ENCODE measurements around the gene PLCB3. TPM values are rescaled to one million over a fixed set of nuclear protein-coding genes. Genes with fewer than 3 reads are reported as not detected.

Gene PLCB3
- total and polyA plus RNA-seq, 2 experiments from 2014 or later, result 19.0 to 23.5 TPM

- Histone ChIP-seq H3K36me3 (replicated peaks; ENCODE audit: insufficient read depth, low read depth) (no peaks in the 10 kb centered on the region), H3K4me1 (ENCODE audit: insufficient read depth) (peaks cover 20% of the 10 kb centered on the region), H3K79me2 (no peaks in the 10 kb centered on the region), H2AFZ (no peak overlapping the region), H3K4me2 (no peak overlapping the region), H3K4me3 (no peak overlapping the region), H4K20me1 (ENCODE audit: insufficient read depth, poor library complexity, severe bottlenecking) (no peaks in the 10 kb centered on the region), H3K27me3 (peaks cover 78% of the 10 kb centered on the region), H3K9me3 (ENCODE audit: low read depth) (no peaks in the 10 kb centered on the region), H3K9me2 (replicated peaks; ENCODE audit: insufficient read depth) (no peaks in the 10 kb centered on the region), H3K27ac (no peak overlapping the region)
- no peak for DNase-seq (ENCODE audit: low spot score)
- TF ChIP-seq EZH2 (IDR thresholded peaks at IDR 0.05; ENCODE audit: borderline replicate concordance), result no peak
- TF ChIP-seq CTCF (IDR thresholded peaks at IDR 0.05; ENCODE audit: poor library complexity), result no peak
- WGBS (ENCODE audit: low lambda C conversion rate, missing lambda C conversion rate), result 82% methylated on average over 18 of the region's 18 CpGs
Observed at GRCh38 chr11:64297699-64298358, 46.5 kb downstream of the PLCB3 start.

GRCh38 chr11:64298966-64299846 lies 47.9 kb downstream of the PLCB3 start:
- DNase-seq (ENCODE audit: low spot score), result peak; percentile 53
- TF ChIP-seq EZH2phosphoT487 (IDR thresholded peaks at IDR 0.05; ENCODE audit: low read depth, severe bottlenecking, unreplicated experiment) (no peak), CTCF (IDR thresholded peaks at IDR 0.05; ENCODE audit: poor library complexity) (no peak), EZH2 (IDR thresholded peaks at IDR 0.05; ENCODE audit: borderline replicate concordance) (peak; percentile 36)
- H3K79me2 ChIP-seq, result no peaks in the 10 kb centered on the region
- H3K4me1 ChIP-seq (ENCODE audit: insufficient read depth), result peaks cover 24% of the 10 kb centered on the region
- no peak overlapping the region for H3K27ac ChIP-seq
- H3K36me3 ChIP-seq (replicated peaks; ENCODE audit: insufficient read depth, low read depth), result no peaks in the 10 kb centered on the region
- peak overlapping the region; percentile 84 for H2AFZ ChIP-seq
- peaks cover 64% of the 10 kb centered on the region for H3K27me3 ChIP-seq
- WGBS (ENCODE audit: low lambda C conversion rate, missing lambda C conversion rate), result 9% methylated on average over 50 of the region's 60 CpGs
- H3K9me2 ChIP-seq (replicated peaks; ENCODE audit: insufficient read depth), result no peaks in the 10 kb centered on the region
- peak overlapping the region; percentile 26 for H3K4me3 ChIP-seq
- no peaks in the 10 kb centered on the region for H4K20me1 ChIP-seq (ENCODE audit: insufficient read depth, poor library complexity, severe bottlenecking)
- peak overlapping the region; percentile 92 for H3K4me2 ChIP-seq
- no peaks in the 10 kb centered on the region for H3K9me3 ChIP-seq (ENCODE audit: low read depth)

GRCh38 chr11:64299847-64300648 lies 48.7 kb downstream of the PLCB3 start, which contains the start of gene CATSPERZ:
Gene CATSPERZ (plus strand): TSS chr11:64300358. CDS start chr11:64300411, 53 bp downstream.
- Histone ChIP-seq H3K9me2 (replicated peaks; ENCODE audit: insufficient read depth) (no peaks in the 10 kb centered on the region), H3K4me3 (peak within 1 kb of the TSS; percentile 26), H3K27me3 (peaks cover 57% of the 10 kb centered on the region), H2AFZ (peak within 1 kb of the TSS; percentile 84), H3K4me2 (peak within 1 kb of the TSS; percentile 92), H3K36me3 (replicated peaks; ENCODE audit: insufficient read depth, low read depth) (no peaks in the 10 kb centered on the region), H4K20me1 (ENCODE audit: insufficient read depth, poor library complexity, severe bottlenecking) (no peaks in the 10 kb centered on the region), H3K4me1 (ENCODE audit: insufficient read depth) (peaks cover 24% of the 10 kb centered on the region), H3K9me3 (ENCODE audit: low read depth) (no peaks in the 10 kb centered on the region), H3K27ac (no peak within 1 kb of the TSS), H3K79me2 (no peaks in the 10 kb centered on the region)
- DNase-seq (ENCODE audit: low spot score), result no peak
- 32% methylated on average over 28 of the region's 54 CpGs for WGBS (ENCODE audit: low lambda C conversion rate, missing lambda C conversion rate)
- TF ChIP-seq CTCF (IDR thresholded peaks at IDR 0.05; ENCODE audit: poor library complexity) (peak; percentile 5), EZH2 (IDR thresholded peaks at IDR 0.05; ENCODE audit: borderline replicate concordance) (no peak), EZH2phosphoT487 (IDR thresholded peaks at IDR 0.05; ENCODE audit: low read depth, severe bottlenecking, unreplicated experiment) (no peak)

Data from hepatocyte (in vitro differentiated cells).